ENCODE measurements around the gene GRID2. TPM values are rescaled to one million over a fixed set of nuclear protein-coding genes. Genes with fewer than 3 reads are reported as not detected.

The GRID2 gene
- total RNA-seq, 4 donors from 2014 or later, result not detected

GRCh38 chr4:93320356-93320755 is 1016.6 kb downstream of the GRID2 start:
- TF ChIP-seq CTCF (IDR thresholded peaks at IDR 0.05; ENCODE audit: low read depth), result no peak

- no peak for TF ChIP-seq CTCF (IDR thresholded peaks at IDR 0.05; ENCODE audit: low read depth)
These were observed 1023.6 kb downstream of the GRID2 start for GRCh38 chr4:93327346-93327745.

- TF ChIP-seq CTCF (IDR thresholded peaks at IDR 0.05; ENCODE audit: low read depth), result no peak
These were observed 1030.2 kb downstream of the GRID2 start for GRCh38 chr4:93334003-93334402.

GRCh38 chr4:93337196-93337595 is 1033.4 kb downstream of the GRID2 start:
- TF ChIP-seq CTCF (IDR thresholded peaks at IDR 0.05; ENCODE audit: low read depth), result no peak

- no peak for TF ChIP-seq CTCF (IDR thresholded peaks at IDR 0.05; ENCODE audit: low read depth)
These were observed 1039.0 kb downstream of the GRID2 start for GRCh38 chr4:93342738-93343137.

- TF ChIP-seq CTCF (IDR thresholded peaks at IDR 0.05; ENCODE audit: low read depth), result no peak
These were observed 1043.1 kb downstream of the GRID2 start for GRCh38 chr4:93346840-93347239.

GRCh38 chr4:93348896-93349295 is 1045.1 kb downstream of the GRID2 start:
- no peak for TF ChIP-seq CTCF (IDR thresholded peaks at IDR 0.05; ENCODE audit: low read depth)
